ENCODE results near the gene RBFOX2. TPM values are rescaled to one million over a fixed set of nuclear protein-coding genes. Genes with fewer than 3 reads are reported as not detected.

Gene RBFOX2
- total and polyA plus RNA-seq, 2 donors (not counting 3 experiments of a cell fraction or from before 2014, with no cell fraction given) = 125 to 142 TPM

- H3K79me2 ChIP-seq (ENCODE audit: control insufficient read depth, insufficient read depth, low read length) = peaks cover 50% of the 10 kb centered on the region
- H3K9me1 ChIP-seq (replicated peaks; ENCODE audit: control insufficient read depth, extremely low read depth, insufficient read depth, low read length) = peaks cover 4% of the 10 kb centered on the region
- ChIA-PET POLR2A (interaction anchor here (0.6 kb wide), 1 partner anchor 68 kb away, joined by 3 read pairs; the partner anchor contains the start of gene RBFOX2), CTCF (interaction anchor here (0.7 to 2.8 kb wide), 7 partner anchors 8 to 105 kb away, joined by 3 to 17 read pairs (median 4); partner anchors contain the start of gene RBFOX2)
- H3K4me3 ChIP-seq (replicated peaks in 1 of 3; ENCODE audit: insufficient read depth in 1 of 3, low read depth in 1 of 3, low read length in 3 of 3) = peak overlapping the region in 1 of 3 experiments; percentile 52
- no peak for TF ChIP-seq EZH2 (IDR thresholded peaks at IDR 0.05; ENCODE audit: borderline replicate concordance, low read depth, low read length, severe bottlenecking)
- peak; percentile 7 for TF ChIP-seq FOS (IDR thresholded peaks at IDR 0.05; ENCODE audit: borderline replicate concordance, insufficient read depth, low read length)
- TF ChIP-seq POLR2AphosphoS5 (IDR thresholded peaks at IDR 0.05; ENCODE audit: insufficient read depth, low read depth, low read length) = no peak
- no peak for TF ChIP-seq CTCF (IDR thresholded peaks at IDR 0.05; ENCODE audit: extremely low read depth in 1 of 2, insufficient read depth in 1 of 2, low read depth in 1 of 2, low read length in 2 of 2)
- FAIRE-seq (no peak), DNase-seq (ENCODE audit: low read depth, low spot score) (peak; percentile 18)
- no peaks in the 10 kb centered on the region for H3K9me3 ChIP-seq (replicated peaks; ENCODE audit: control insufficient read depth, insufficient read depth, low read length)
- H3K9ac ChIP-seq (replicated peaks; ENCODE audit: extremely low read depth, insufficient read depth, low read length) = peak overlapping the region; percentile 54
- dilution Hi-C loops (cut with MboI; ENCODE audit: extremely low pct_ligation_motif_present, low sequenced_read_pairs) = no loop called here
- peaks cover 36% of the 10 kb centered on the region for H3K4me1 ChIP-seq (ENCODE audit: control insufficient read depth, extremely low read depth, insufficient read depth, low read length)
- no peaks in the 10 kb centered on the region for H4K20me1 ChIP-seq (replicated peaks; ENCODE audit: control insufficient read depth, extremely low read depth, insufficient read depth, low read length)
- BruUV-seq (replicated peaks) = TSS peak; percentile 78
- H3K27me3 ChIP-seq (ENCODE audit: control insufficient read depth in 2 of 2, insufficient read depth in 2 of 2, low read length in 2 of 2) = no peaks in the 10 kb centered on the region
- peak overlapping the region; percentile 89 for H3K27ac ChIP-seq (ENCODE audit: insufficient read depth, low read depth, low read length)
- H3K4me2 ChIP-seq (ENCODE audit: insufficient read depth, low read length) = peak overlapping the region; percentile 87
- no peaks in the 10 kb centered on the region for H3K36me3 ChIP-seq (ENCODE audit: control insufficient read depth in 2 of 2, extremely low read depth in 1 of 2, insufficient read depth in 2 of 2, low read length in 2 of 2)
- intact Hi-C loops (cut with micrococcal nuclease) = loop anchor here (1.0 to 5.0 kb wide), 2 partner anchors 36 to 67 kb away; partner anchors contain the start of gene RBFOX2
- no peak overlapping the region for H2AFZ ChIP-seq (ENCODE audit: low read depth, low read length)
Measured at GRCh38 chr22:35960854-35961253, 67.8 kb downstream of the RBFOX2 start.
